GM12865 (cell line): ENCODE data around the gene HECW1.
"Not testable (repeated sequence)": the region's sequence is repeated elsewhere in the genome, so short reads cannot be mapped to it uniquely, and the experiment has no call there.

Source experiments
- DNase-seq: peaks from one replicate; pipeline ENCODE4 v3.0.0; 2010; ENCODE audit warnings: low read depth
- H3K4me3 ChIP-seq: 2 replicates; pipeline ENCODE4 v1.5.1; 2011; ENCODE audit warnings: mild to moderate bottlenecking, low read depth, low read length, control low read depth
- CTCF ChIP-seq: IDR thresholded peaks from 2 replicates; pipeline ENCODE4 v1.5.1; 2011; ENCODE audit warnings: low read length, control low read depth, low read depth, inconsistent platforms; ENCODE audit not compliant: insufficient read depth; ENCODE audit errors: missing control alignments

Gene HECW1

GRCh38 chr7:43568529-43568928 lies 456.1 kb downstream of the HECW1 start:
- TF ChIP-seq CTCF = no peak

GRCh38 chr7:43569424-43569823 lies 457.0 kb downstream of the HECW1 start:
- peak; percentile 84 for DNase-seq
- TF ChIP-seq CTCF = no peak
- H3K4me3 ChIP-seq = no peak overlapping the region

More at GRCh38 chr7:43568529-43568928, 456.1 kb downstream of the HECW1 start:
- DNase-seq = no peak
- H3K4me3 ChIP-seq = no peak overlapping the region

GRCh38 chr7:43570688-43571365 lies 458.4 kb downstream of the HECW1 start:
- TF ChIP-seq CTCF = no peak

DNA sequence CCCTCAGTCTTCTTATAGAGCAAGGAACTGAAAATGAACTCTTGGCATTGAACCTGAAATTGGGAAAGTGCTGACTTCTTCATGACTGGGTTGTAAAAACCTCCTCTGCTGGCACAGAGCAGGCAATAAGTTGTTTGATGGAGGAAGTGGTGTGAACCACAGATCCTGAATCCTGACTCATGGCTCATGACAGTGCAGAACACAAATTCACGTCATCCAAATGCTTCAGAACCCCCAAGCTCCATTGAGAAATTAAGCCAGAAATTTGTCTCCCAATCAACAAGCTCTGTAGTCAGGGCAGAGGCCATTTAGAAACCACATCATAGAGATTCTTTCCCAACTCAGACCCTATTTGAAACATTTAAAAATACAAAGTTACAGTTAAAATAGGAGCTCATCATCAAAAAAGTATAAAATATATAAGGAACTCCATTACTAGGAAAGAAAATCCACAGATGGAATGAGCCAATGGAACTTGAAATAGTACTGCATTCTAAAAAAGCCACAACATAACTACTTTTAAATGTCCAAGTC lies 460.1 kb downstream of the HECW1 start:
- no peak for TF ChIP-seq CTCF
- no peak overlapping the region for H3K4me3 ChIP-seq
- peak; percentile 74 for DNase-seq

More at GRCh38 chr7:43570688-43571365, 458.4 kb downstream of the HECW1 start:
- DNase-seq = peak; percentile 80
- no peak overlapping the region for H3K4me3 ChIP-seq

- not testable (repeated sequence) for DNase-seq, H3K4me3 ChIP-seq
Observed at GRCh38 chr7:43573832-43574231, 461.4 kb downstream of the HECW1 start.

GRCh38 chr7:43575506-43575905 lies 463.1 kb downstream of the HECW1 start:
- no peak for TF ChIP-seq CTCF
- no peak for DNase-seq

DNA sequence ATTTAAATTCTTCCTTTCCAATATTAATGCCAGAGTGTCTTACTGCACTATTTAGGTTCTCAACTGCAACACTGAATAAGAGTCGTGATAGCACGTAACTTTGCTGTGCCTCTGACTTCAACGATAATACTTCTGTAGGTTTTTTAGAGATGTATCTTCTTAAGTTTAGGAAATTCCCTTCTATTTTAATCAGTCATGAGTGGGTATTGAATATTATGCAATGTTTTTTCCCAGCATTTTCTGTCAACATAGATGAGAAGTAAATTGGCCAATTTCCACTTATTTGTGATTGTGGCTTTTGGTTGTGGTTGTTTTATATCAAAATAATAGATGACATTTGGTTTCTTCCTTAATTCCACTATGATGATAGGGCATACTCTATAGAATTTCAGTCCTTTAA lies 463.8 kb downstream of the HECW1 start:
- H3K4me3 ChIP-seq = no peak overlapping the region
- DNase-seq = no peak
- no peak for TF ChIP-seq CTCF

More at GRCh38 chr7:43575506-43575905, 463.1 kb downstream of the HECW1 start:
- H3K4me3 ChIP-seq = no peak overlapping the region
